SU-DHL-6 (cell line): Measurements from ENCODE around the gene SPNS2.

Source experiments
- CTCF ChIP-seq: fragments of 200-600 bp; sonication (generic); IDR thresholded peaks from one replicate; pipeline ENCODE4 v1.5.1; 2017; ENCODE audit warnings: antibody characterized with exemption, mild to moderate bottlenecking, low read length, moderate library complexity; ENCODE audit not compliant: insufficient read depth, poor library complexity, severe bottlenecking
- EZH2phosphoT487 ChIP-seq: fragments of 200-600 bp; sonication (generic), shearing (Covaris generic); conservative IDR thresholded peaks from 2 replicates; pipeline ENCODE4 v1.6.1; 2018; ENCODE audit warnings: mild to moderate bottlenecking, antibody characterized with exemption, low read length, moderate library complexity, mixed read lengths

- TF ChIP-seq CTCF: no peak
- TF ChIP-seq EZH2phosphoT487: no peak
Observed at GRCh38 chr17:4545217-4545951, 46.7 kb downstream of the SPNS2 start.
